ENCODE results near the gene HNRNPR. TPM values are rescaled to one million over a fixed set of nuclear protein-coding genes. Genes with fewer than 3 reads are reported as not detected.

Gene HNRNPR
- total and polyA plus RNA-seq, 2 of the 8 experiments (the other 6 are each of a cell fraction or from before 2014, with no cell fraction given): 110 to 214 TPM

DNA sequence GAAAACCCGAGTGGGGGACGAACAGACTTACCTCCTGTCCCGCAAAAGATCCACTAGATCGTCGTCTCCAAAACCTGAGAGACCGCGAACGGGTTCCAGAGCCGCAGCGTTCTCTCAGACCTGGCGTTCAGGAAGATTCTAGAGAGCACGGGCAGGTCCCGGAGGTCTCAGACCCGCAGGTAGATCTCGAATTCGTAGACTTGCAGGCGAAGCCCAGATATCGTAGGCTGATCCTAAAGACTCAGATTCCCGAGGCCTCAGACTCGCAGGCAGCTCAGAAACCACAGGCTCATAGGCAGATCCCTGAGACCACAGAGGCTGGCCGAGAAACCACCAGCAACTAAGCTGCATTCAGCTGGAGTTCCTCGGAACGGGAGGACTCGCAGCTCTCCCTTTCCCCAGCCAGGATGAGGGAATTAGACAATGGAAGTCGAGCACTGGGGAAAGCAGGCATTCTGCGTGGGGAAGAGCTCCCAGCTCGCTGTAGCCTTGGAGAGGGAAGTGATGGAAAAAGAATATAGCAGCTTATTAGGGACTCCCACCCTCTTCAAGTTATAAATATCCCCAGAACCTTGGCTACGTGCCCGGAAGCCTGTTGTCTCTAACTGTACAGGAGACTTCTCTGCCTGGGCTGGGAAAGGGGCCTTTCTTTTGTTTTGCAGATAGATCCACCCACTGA, 25.4 kb upstream of the HNRNPR start, which contains the start of gene ZNF436:
Gene ZNF436 (minus strand): TSS at position 502 of the 679 bp plus-strand sequence. CDS start 1,831 bp downstream, outside the sequence.
- Histone ChIP-seq H3K23me2 (ENCODE audit: low read depth, low read length) (peaks cover 10% of the 10 kb centered on the region), H3K4me2 (ENCODE audit: insufficient read depth in 1 of 2, low read depth in 2 of 2, low read length in 2 of 2) (peak within 1 kb of the TSS; percentile 76 to 96), H3K4ac (replicated peaks; ENCODE audit: insufficient read length, low read depth, low read length) (peak within 1 kb of the TSS; percentile 57), H2BK120ac (replicated peaks; ENCODE audit: low read depth, low read length) (no peak within 1 kb of the TSS), H2BK12ac (ENCODE audit: low read depth, low read length) (no peak within 1 kb of the TSS), H3K14ac (ENCODE audit: insufficient read length) (no peak within 1 kb of the TSS), H2BK15ac (ENCODE audit: low read length) (no peak within 1 kb of the TSS), H3K79me2 (ENCODE audit: control insufficient read depth in 1 of 2, insufficient read depth in 2 of 2, low read length in 2 of 2) (no peaks in the 10 kb centered on the region), H2AK5ac (ENCODE audit: low read depth, low read length) (no peak within 1 kb of the TSS), H3K27ac (ENCODE audit: low read depth, low read length) (no peak within 1 kb of the TSS), H3K79me1 (ENCODE audit: low read depth, low read length) (no peaks in the 10 kb centered on the region), H3K4me3 (ENCODE audit: extremely low read depth in 1 of 4, insufficient read depth in 2 of 4, low read depth in 3 of 4, low read length in 4 of 4) (peak within 1 kb of the TSS; percentile 68 to 95 (median 83)), H4K5ac (ENCODE audit: insufficient read length, low read depth, low read length) (peak within 1 kb of the TSS; percentile 78), H4K8ac (ENCODE audit: extremely low read depth, insufficient read depth, low read length) (no peak within 1 kb of the TSS), H2BK5ac (ENCODE audit: low read depth, low read length) (peak within 1 kb of the TSS; percentile 81; the same call in 1 of the 2 replicates), H2BK20ac (ENCODE audit: low read length) (no peak within 1 kb of the TSS), H3K9ac (replicated peaks in 1 of 4; ENCODE audit: extremely low read depth in 1 of 4, low read depth in 3 of 4, low read length in 3 of 4) (peak within 1 kb of the TSS in 2 of 4 experiments; percentile 8 to 56; a peak in 3 of 7 replicates), H3K18ac (ENCODE audit: extremely low read depth, low read length) (peak within 1 kb of the TSS; percentile 24; the same call in 1 of the 2 replicates), H3K36me3 (ENCODE audit: control insufficient read depth in 2 of 4, insufficient read depth in 4 of 4, low read length in 3 of 4) (no peaks in the 10 kb centered on the region), H3K4me1 (replicated peaks in 1 of 4; ENCODE audit: control insufficient read depth in 3 of 4, insufficient read depth in 4 of 4, low read length in 3 of 4) (peaks cover 2 to 17% (median 4%) of the 10 kb centered on the region in 4 experiments; a peak in 6 of 7 replicates), H2AFZ (ENCODE audit: low read length) (peak within 1 kb of the TSS; percentile 88), H3K27me3 (replicated peaks in 1 of 4; ENCODE audit: control insufficient read depth in 3 of 4, extremely low read depth in 1 of 4, insufficient read depth in 3 of 4, low read length in 3 of 4) (peaks cover 56 to 83% (median 75%) of the 10 kb centered on the region in 4 experiments), H4K91ac (replicated peaks; ENCODE audit: insufficient read length, low read length) (no peak within 1 kb of the TSS), H3K56ac (replicated peaks; ENCODE audit: insufficient read length, low read depth, low read length) (no peak within 1 kb of the TSS), H3K9me3 (ENCODE audit: insufficient read depth in 2 of 2, low read depth in 1 of 2, low read length in 1 of 2) (peaks cover 0 to 6% of the 10 kb centered on the region in 2 experiments; a peak in 2 of 4 replicates), H3K23ac (ENCODE audit: insufficient read length) (no peak within 1 kb of the TSS), H4K20me1 (replicated peaks in 1 of 2; ENCODE audit: control insufficient read depth in 1 of 2, insufficient read depth in 2 of 2, low read length in 2 of 2) (peaks cover 9 to 12% of the 10 kb centered on the region in 2 experiments)
- ChIA-PET CTCF (ENCODE audit: partially characterized antibody) (interaction anchor here (1.4 to 3.7 kb wide), 3 partner anchors 18 to 34 kb away, joined by 3 to 19 read pairs (median 11); no protein-coding TSS in a partner anchor), POLR2A (ENCODE audit: partially characterized antibody) (interaction anchor here (3.5 kb wide), 1 partner anchor 25 kb away, joined by 23 read pairs; the partner anchor contains the start of gene HNRNPR)
- FAIRE-seq (no peak), DNase-seq (ENCODE audit: low read depth in 1 of 2, low spot score in 2 of 2) (no peak)
- WGBS, 2 experiments (ENCODE audit: extremely low coverage in 1 of 2, insufficient coverage in 1 of 2, insufficient read length in 1 of 2, insufficient replicate concordance in 2 of 2, low coverage in 1 of 2, low lambda C conversion rate in 2 of 2, missing lambda C conversion rate in 1 of 2): 39% methylated on average over 27 of the region's 29 CpGs; no CpG with 5 or more reads in 1 of the 2 experiments
- TF ChIP-seq EGR1 (IDR thresholded peaks at IDR 0.05; ENCODE audit: borderline replicate concordance, low read depth, low read length) (no peak), EZH2 (IDR thresholded peaks at IDR 0.05; ENCODE audit: low read depth, low read length, severe bottlenecking) (peak; percentile 67), SUZ12 (IDR thresholded peaks at IDR 0.05; ENCODE audit: low read length) (peak; percentile 79)
- TF ChIP-seq, protein P1, sequence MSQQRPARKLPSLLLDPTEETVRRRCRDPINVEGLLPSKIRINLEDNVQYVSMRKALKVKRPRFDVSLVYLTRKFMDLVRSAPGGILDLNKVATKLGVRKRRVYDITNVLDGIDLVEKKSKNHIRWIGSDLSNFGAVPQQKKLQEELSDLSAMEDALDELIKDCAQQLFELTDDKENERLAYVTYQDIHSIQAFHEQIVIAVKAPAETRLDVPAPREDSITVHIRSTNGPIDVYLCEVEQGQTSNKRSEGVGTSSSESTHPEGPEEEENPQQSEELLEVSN (IDR thresholded peaks at IDR 0.05): no peak
